Stimulated activated CD8-positive, alpha-beta memory T cell treated with anti-CD3 and anti-CD28 coated beads, Interleukin-4, amount 100 ng/mL, for 48 hours (primary cell): Measurements from ENCODE around the gene RLBP1.
A peak's percentile ranks its signal among the peaks of the same experiment; 100 is the strongest.
"Not testable (repeated sequence)": the region's sequence is repeated elsewhere in the genome, so short reads cannot be mapped to it uniquely, and the experiment has no call there.

Source experiments
- DNase-seq: peaks from one replicate; pipeline ENCODE4 v3.0.0-alpha.2; 2020

RLBP1 gene

GRCh38 chr15:89221543-89221942 is at the start of gene RLBP1:
Gene RLBP1, minus strand, starts transcription at chr15:89221579. Its CDS starts 2,604 bp downstream, at chr15:89218975.
- no peak for DNase-seq

GRCh38 chr15:89250142-89250541 is 28.8 kb upstream of the RLBP1 start:
- DNase-seq = not testable (repeated sequence)

- DNase-seq = no peak
Observed at GRCh38 chr15:89248584-89248983, 27.2 kb upstream of the RLBP1 start.

GRCh38 chr15:89247446-89247845 is 26.1 kb upstream of the RLBP1 start:
- no peak for DNase-seq

GRCh38 chr15:89244574-89244903 is 23.2 kb upstream of the RLBP1 start:
- DNase-seq = no peak

GRCh38 chr15:89243691-89244573 is 22.6 kb upstream of the RLBP1 start, which contains the start of gene FANCI:
Gene FANCI, plus strand, starts transcription at chr15:89243979. Its CDS starts 3,669 bp downstream, at chr15:89247648.
- DNase-seq = peak; percentile 99

- DNase-seq = no peak
Observed at GRCh38 chr15:89243046-89243690, 21.8 kb upstream of the RLBP1 start.

GRCh38 chr15:89239883-89240810 is 18.8 kb upstream of the RLBP1 start:
- not testable (repeated sequence) for DNase-seq

GRCh38 chr15:89231832-89232231 is 10.5 kb upstream of the RLBP1 start:
- DNase-seq = no peak

- DNase-seq = no peak
Observed at GRCh38 chr15:89230277-89230676, 8.9 kb upstream of the RLBP1 start.

- no peak for DNase-seq
Observed at GRCh38 chr15:89227425-89227824, 6.0 kb upstream of the RLBP1 start.

GRCh38 chr15:89226359-89227221 is 5.2 kb upstream of the RLBP1 start:
- no peak for DNase-seq

- DNase-seq = no peak
Observed at GRCh38 chr15:89225588-89225987, 4.2 kb upstream of the RLBP1 start.

GRCh38 chr15:89218531-89218930 is 2.8 kb downstream of the RLBP1 start:
- no peak for DNase-seq

GRCh38 chr15:89217686-89218376 is 3.5 kb downstream of the RLBP1 start:
- DNase-seq = no peak

- no peak for DNase-seq
Observed at GRCh38 chr15:89217031-89217430, 4.3 kb downstream of the RLBP1 start.

GRCh38 chr15:89215627-89216026 is 5.8 kb downstream of the RLBP1 start:
- DNase-seq = no peak

GRCh38 chr15:89211678-89212170 is 9.7 kb downstream of the RLBP1 start:
- no peak for DNase-seq

- no peak for DNase-seq
Observed at GRCh38 chr15:89209057-89209456, 12.3 kb downstream of the RLBP1 start.

- DNase-seq = no peak
Observed at GRCh38 chr15:89208256-89208655, 13.1 kb downstream of the RLBP1 start.

- DNase-seq = peak; percentile 86
Observed at GRCh38 chr15:89206908-89207331, 14.5 kb downstream of the RLBP1 start.
